ENCODE measurements around the gene RPS16. TPM values are rescaled to one million over a fixed set of nuclear protein-coding genes. Genes with fewer than 3 reads are reported as not detected.
"Not testable (repeated sequence)": the region's sequence is repeated elsewhere in the genome, so short reads cannot be mapped to it uniquely, and the experiment has no call there.

The RPS16 gene
- total and polyA plus RNA-seq, 12 donors = 936 to 3,280 (median 1,424) TPM

DNA sequence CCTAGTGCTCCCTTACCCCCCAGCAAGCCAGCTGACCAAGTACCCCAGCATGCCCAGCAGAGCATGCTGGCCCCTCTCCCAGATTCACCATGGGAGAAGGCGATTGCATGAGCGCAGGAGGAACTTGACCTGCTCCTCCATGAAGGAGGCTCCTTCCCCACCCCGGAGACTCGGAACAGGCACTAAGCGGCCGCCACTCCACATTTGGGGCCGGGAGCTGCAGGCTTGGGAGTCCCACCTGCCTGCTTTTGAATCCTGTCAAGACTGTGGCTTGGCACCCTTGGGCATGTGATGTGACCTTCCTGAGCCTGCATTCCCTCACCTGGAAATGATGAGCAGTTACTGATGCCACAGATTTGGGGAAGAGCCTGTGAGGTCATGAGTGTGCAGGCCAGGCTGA lies 32.2 kb upstream of the RPS16 start:
- no peak overlapping the region for H3K4me3 ChIP-seq
- H3K27me3 ChIP-seq = no peaks in the 10 kb centered on the region
- WGBS, 2 donors = 94 to 95% methylated on average over 7 of the region's 7 CpGs
- ATAC-seq (no peak), DNase-seq (no peak)
- no peaks in the 10 kb centered on the region for H3K4me1 ChIP-seq
- TF ChIP-seq, protein P1, sequence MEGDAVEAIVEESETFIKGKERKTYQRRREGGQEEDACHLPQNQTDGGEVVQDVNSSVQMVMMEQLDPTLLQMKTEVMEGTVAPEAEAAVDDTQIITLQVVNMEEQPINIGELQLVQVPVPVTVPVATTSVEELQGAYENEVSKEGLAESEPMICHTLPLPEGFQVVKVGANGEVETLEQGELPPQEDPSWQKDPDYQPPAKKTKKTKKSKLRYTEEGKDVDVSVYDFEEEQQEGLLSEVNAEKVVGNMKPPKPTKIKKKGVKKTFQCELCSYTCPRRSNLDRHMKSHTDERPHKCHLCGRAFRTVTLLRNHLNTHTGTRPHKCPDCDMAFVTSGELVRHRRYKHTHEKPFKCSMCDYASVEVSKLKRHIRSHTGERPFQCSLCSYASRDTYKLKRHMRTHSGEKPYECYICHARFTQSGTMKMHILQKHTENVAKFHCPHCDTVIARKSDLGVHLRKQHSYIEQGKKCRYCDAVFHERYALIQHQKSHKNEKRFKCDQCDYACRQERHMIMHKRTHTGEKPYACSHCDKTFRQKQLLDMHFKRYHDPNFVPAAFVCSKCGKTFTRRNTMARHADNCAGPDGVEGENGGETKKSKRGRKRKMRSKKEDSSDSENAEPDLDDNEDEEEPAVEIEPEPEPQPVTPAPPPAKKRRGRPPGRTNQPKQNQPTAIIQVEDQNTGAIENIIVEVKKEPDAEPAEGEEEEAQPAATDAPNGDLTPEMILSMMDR (IDR thresholded peaks at IDR 0.05) = no peak
- no peak overlapping the region for H3K27ac ChIP-seq
- H3K9me3 ChIP-seq = no peaks in the 10 kb centered on the region
- intact Hi-C loops (cut with DNase I) = no loop called here
- H3K36me3 ChIP-seq = peaks cover 3 to 100% (median 88%) of the 10 kb centered on the region in 9 donors

DNA sequence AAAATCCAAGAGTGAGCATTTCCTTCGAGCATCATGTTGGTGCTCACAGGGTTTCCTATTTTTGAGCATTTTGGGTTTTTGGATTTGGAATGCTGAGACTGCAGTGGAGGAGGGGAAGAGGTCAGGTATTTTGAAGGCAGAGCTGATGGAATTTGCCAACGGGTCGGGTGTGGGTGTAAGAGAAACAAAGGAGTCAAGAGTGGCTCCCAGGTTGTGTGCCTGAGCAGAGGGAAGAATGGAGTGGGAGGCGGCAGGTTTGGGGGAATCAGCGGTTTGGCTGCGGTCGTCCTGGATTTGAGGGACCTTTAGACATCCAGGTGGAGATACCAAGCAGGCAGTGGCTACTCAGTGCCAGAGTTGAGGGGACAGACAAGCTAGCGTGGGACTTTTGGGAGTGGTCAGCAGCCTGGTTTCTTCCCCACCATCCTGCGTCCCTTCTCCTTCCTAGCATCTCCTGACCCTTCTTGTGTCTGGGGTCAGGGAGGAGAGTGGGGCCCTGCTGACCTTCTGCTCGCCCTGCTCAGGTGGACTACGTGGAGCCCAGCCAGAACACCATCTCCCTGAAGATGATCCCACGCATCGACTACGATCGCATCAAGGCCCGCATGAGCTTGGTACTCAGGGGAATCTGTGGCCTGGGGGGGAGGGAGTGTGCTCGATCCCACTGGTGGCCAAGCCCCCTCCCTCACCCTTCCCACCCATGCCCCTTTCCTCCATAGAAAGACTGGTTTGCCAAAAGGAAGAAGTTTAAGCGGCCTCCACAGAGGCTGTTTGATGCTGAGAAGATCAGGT lies 30.4 kb upstream of the RPS16 start:
- intact Hi-C loops (cut with DNase I) = no loop called here
- ATAC-seq (no peak), DNase-seq (no peak)
- Histone ChIP-seq H3K4me3 (no peak overlapping the region), H3K9me3 (no peaks in the 10 kb centered on the region), H3K36me3 (peaks cover 3 to 98% (median 79%) of the 10 kb centered on the region in 9 donors), H3K4me1 (no peaks in the 10 kb centered on the region), H3K27ac (no peak overlapping the region), H3K27me3 (no peaks in the 10 kb centered on the region)
- 95 to 96% methylated on average over 18 of the region's 18 CpGs for WGBS, 2 donors
- TF ChIP-seq, protein P1 (IDR thresholded peaks at IDR 0.05) = no peak

DNA sequence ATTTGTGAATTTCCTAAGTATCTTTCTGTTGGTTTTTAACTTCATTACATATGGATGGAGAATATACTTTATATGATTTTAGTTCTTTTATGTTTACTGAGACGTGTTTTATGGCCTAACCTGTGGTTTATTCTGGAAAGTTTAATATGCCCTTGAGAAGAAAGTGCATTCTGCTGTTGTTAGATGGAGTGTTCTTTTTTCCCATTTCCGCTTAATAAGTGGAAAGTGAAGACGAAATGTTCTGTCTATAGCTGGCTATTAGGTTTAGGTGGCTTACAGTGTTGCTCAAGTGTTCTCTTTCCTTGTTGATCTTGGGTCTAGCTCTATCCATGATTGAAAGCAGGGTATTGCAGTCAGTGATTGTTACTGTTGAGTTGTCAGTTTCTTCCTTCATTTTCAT lies 27.7 kb upstream of the RPS16 start:
- Histone ChIP-seq H3K36me3 (peaks cover 3 to 99% (median 73%) of the 10 kb centered on the region in 9 donors), H3K27ac (no peak overlapping the region), H3K27me3 (no peaks in the 10 kb centered on the region), H3K9me3 (no peaks in the 10 kb centered on the region), H3K4me1 (no peaks in the 10 kb centered on the region), H3K4me3 (no peak overlapping the region)
- intact Hi-C loops (cut with DNase I) = no loop called here
- WGBS, 2 donors = 93 to 96% methylated on average over 3 of the region's 3 CpGs
- ATAC-seq (no peak), DNase-seq (no peak)
- TF ChIP-seq, protein P1 (IDR thresholded peaks at IDR 0.05) = no peak

DNA sequence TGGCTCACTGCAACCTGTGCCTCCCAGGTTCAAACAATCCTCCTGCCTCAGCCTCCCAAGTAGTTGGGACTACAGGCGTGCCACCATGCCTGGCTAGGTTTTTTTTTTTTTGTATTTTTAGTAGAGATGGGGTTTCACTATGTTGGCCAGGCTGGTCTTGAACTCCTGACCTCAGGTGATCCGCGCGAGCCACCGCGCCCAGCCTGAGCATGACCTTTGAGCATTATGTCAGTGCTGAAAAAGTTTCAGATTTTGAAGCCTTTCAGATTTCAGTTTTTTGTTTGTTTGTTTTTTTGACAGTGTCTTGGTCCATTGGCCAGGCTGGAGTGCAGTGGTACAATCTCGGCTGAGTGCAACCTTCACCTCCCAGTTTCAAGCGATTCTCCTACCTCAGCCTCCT lies 15.5 kb upstream of the RPS16 start:
- DNase-seq; intact Hi-C loops (cut with DNase I); H3K27ac ChIP-seq; ATAC-seq; H3K27me3 ChIP-seq; H3K4me3 ChIP-seq; H3K9me3 ChIP-seq: not testable (repeated sequence)
- 93 to 97% methylated on average over 8 of the region's 8 CpGs for WGBS, 2 donors
- Histone ChIP-seq H3K4me1 (peaks cover 6 to 55% (median 28%) of the 10 kb centered on the region in 9 donors), H3K36me3 (peaks cover 0 to 85% (median 21%) of the 10 kb centered on the region in 9 donors)

All from heart right ventricle (tissue), 16 donors.